HepG2 (cell line): ENCODE results near the gene PIEZO1. TPM values are rescaled to one million over a fixed set of nuclear protein-coding genes. Genes with fewer than 3 reads are reported as not detected.

Experiments used
- ARID5B ChIP-seq: IDR thresholded peaks from 2 replicates; pipeline ENCODE4 v1.4.0; 2020; ENCODE audit warnings: mild to moderate bottlenecking, missing genetic modification reagents
- HMGXB4 ChIP-seq, 2 experiments: sonication (generic) in 1 of 2; formaldehyde crosslinking in 1 of 2; IDR thresholded peaks; 2 replicates each; pipeline versions ENCODE4 v1.4.0 to v1.6.1; 2018 to 2020; ENCODE audit warnings: missing genetic modification reagents in 2 of 2, borderline replicate concordance in 1 of 2, low read depth in 1 of 2, mild to moderate bottlenecking in 1 of 2, missing biosample characterization in 1 of 2
- HOXA9 ChIP-seq: sonication (generic); formaldehyde crosslinking; IDR thresholded peaks from 2 replicates; pipeline ENCODE4 v1.8.1; 2022; ENCODE audit warnings: missing genetic modification reagents, mild to moderate bottlenecking, moderate library complexity, borderline replicate concordance
- IKZF5 ChIP-seq: IDR thresholded peaks from 2 replicates; pipeline ENCODE4 v1.6.1; 2018; ENCODE audit warnings: missing genetic modification reagents, mild to moderate bottlenecking, missing compliant biosample characterization
- NFIB ChIP-seq: sonication (generic); formaldehyde crosslinking; IDR thresholded peaks from 2 replicates; pipeline ENCODE4 v1.9.0; 2021; ENCODE audit warnings: missing genetic modification reagents, mild to moderate bottlenecking, borderline replicate concordance
- SYNCRIP ChIP-seq: fragments of 200-400 bp; formaldehyde crosslinking; IDR thresholded peaks from 2 replicates; pipeline ENCODE4 v1.6.1; 2018; ENCODE audit warnings: mild to moderate bottlenecking, low read depth, low read length; ENCODE audit not compliant: insufficient read depth
- TFAP4 ChIP-seq: sonication (generic); IDR thresholded peaks from 2 replicates; pipeline ENCODE4 v1.6.1; 2016; ENCODE audit warnings: low read depth, borderline replicate concordance
- ZBTB33 ChIP-seq: sonication (generic); formaldehyde crosslinking; IDR thresholded peaks from 2 replicates; pipeline ENCODE4 v1.4.0; 2020; ENCODE audit warnings: missing genetic modification reagents
- ZC3H13 ChIP-seq: sonication (generic); formaldehyde crosslinking; IDR thresholded peaks from 2 replicates; pipeline ENCODE4 v1.8.1; 2023; ENCODE audit warnings: mild to moderate bottlenecking, missing genetic modification reagents, moderate library complexity
- ZNF331 ChIP-seq: sonication (generic); formaldehyde crosslinking; IDR thresholded peaks from 2 replicates; pipeline ENCODE4 v1.4.0; 2020; ENCODE audit warnings: missing genetic modification reagents
- ZNF430 ChIP-seq: sonication (generic); formaldehyde crosslinking; IDR thresholded peaks from 2 replicates; pipeline ENCODE4 v1.9.0; 2021; ENCODE audit warnings: mild to moderate bottlenecking, missing genetic modification reagents
- ZNF451 ChIP-seq: sonication (generic); formaldehyde crosslinking; IDR thresholded peaks from 2 replicates; pipeline ENCODE4 v1.5.0; 2020; ENCODE audit warnings: mild to moderate bottlenecking, missing genetic modification reagents
- polyA plus RNA-seq, 8 experiments: library from polyadenylated mRNA; depleted of rRNA in 3 of 8; stranded (reverse) in 7 of 8; unstranded in 1 of 8; fragments of >200 nt; fragmentation: Illumina TruSeq in 4 of 8; extraction: Trizol in 4 of 8; gene quantifications; 2 replicates each; pipeline versions ENCODE4 v1.2.1 to v1.2.3, GENCODE V29; 2011 to 2016; ENCODE audit warnings: low read depth in 4 of 8, missing spikeins in 1 of 8, mixed read lengths in 1 of 8; ENCODE audit not compliant: insufficient read depth in 1 of 8
- total RNA-seq, 5 experiments: library from RNA; depleted of rRNA; stranded (reverse); fragments of >200 nt; fragmentation: Illumina TruSeq; extraction: Trizol; gene quantifications; 2 replicates each; pipeline ENCODE4 v1.2.3, GENCODE V29; 2016; ENCODE audit warnings: low read depth in 1 of 5

The PIEZO1 gene
- total and polyA plus RNA-seq, 2 of the 13 experiments (the other 11 are each of a cell fraction or from before 2014, with no cell fraction given) = 67.9 to 85.0 TPM

- TF ChIP-seq ARID5B (no peak), ZC3H13 (CRISPR knock-in tag) (peak; percentile 80), HOXA9 (CRISPR knock-in tag) (0 out of 2 replicates have a peak, but pooled peaks have one; percentile 53), ZNF430 (CRISPR knock-in tag) (peak; percentile 66; the same call in 1 of the 2 replicates), ZBTB33 (peak; percentile 9; the same call in 1 of the 2 replicates), NFIB (CRISPR knock-in tag) (0 out of 2 replicates have a peak, but pooled peaks have one; percentile 54), HMGXB4 (CRISPR knock-in tag; IDR thresholded peaks at IDR 0.05; ENCODE audit: borderline replicate concordance in 1 of 2, low read depth in 1 of 2) (peak; percentile 56 to 90), IKZF5 (CRISPR knock-in tag) (peak; percentile 51; the same call in 1 of the 2 replicates), SYNCRIP (no peak), ZNF451 (CRISPR knock-in tag) (0 out of 2 replicates have a peak, but pooled peaks have one; percentile 20), ZNF331 (CRISPR knock-in tag) (peak; percentile 64), TFAP4 (peak; percentile 29; the same call in 1 of the 2 replicates)
Observed at GRCh38 chr16:88681084-88681680, 103.8 kb downstream of the PIEZO1 start (continued).
